Erythroblast (primary cell): Measurements from ENCODE around the gene CDK11B.

Source experiments
- GATA1 ChIP-seq: IDR thresholded peaks from 2 replicates; pipeline ENCODE4 v1.6.1; 2011; ENCODE audit warnings: low read depth, mild to moderate bottlenecking, control low read depth, low read length, moderate library complexity
- POLR2A ChIP-seq: IDR thresholded peaks from 2 replicates; pipeline ENCODE4 v1.6.1; 2011; ENCODE audit warnings: mild to moderate bottlenecking, low read length

- no peak for TF ChIP-seq POLR2A
- no peak for TF ChIP-seq GATA1
Observed at GRCh38 chr1:1603671-1604373, 55.0 kb downstream of the CDK11B start.
